ENCODE results near the gene WDR64. TPM values are rescaled to one million over a fixed set of nuclear protein-coding genes. Genes with fewer than 3 reads are reported as not detected.

WDR64 gene
- total and polyA plus RNA-seq, 7 donors = 0.09 TPM; not detected in 6

GRCh38 chr1:241640149-241640866, 11.8 kb upstream of the WDR64 start, which contains the start of the genes CHML and OPN3:
Gene CHML, minus strand, starts transcription at chr1:241640369. Its CDS starts 4,603 bp downstream, at chr1:241635766.
Gene OPN3, minus strand, starts transcription at chr1:241640369. Its CDS starts 115 bp downstream, at chr1:241640254.
- 2 to 3% methylated on average over 81 of the region's 81 CpGs for WGBS, 2 donors
- intact Hi-C loops (cut with DNase I) = loop anchor here (2.0 to 10.0 kb wide), 4 partner anchors 126 to 1614 kb away; partner anchors contain the start of genes CEP170, EXO1, FH and SDCCAG8

GRCh38 chr1:241640867-241641622, 11.0 kb upstream of the WDR64 start:
- Histone ChIP-seq H3K27ac (peak overlapping the region; percentile 54 to 90 (median 84)), H3K9me3 (no peaks in the 10 kb centered on the region), H3K4me1 (peaks cover 0 to 37% (median 19%) of the 10 kb centered on the region in 4 donors), H3K36me3 (no peaks in the 10 kb centered on the region), H3K4me3 (peak overlapping the region in 3 of 4 donors; percentile 76 to 93 (median 92)), H3K27me3 (no peaks in the 10 kb centered on the region)
- intact Hi-C loops (cut with DNase I) = loop anchor here (2.0 to 10.0 kb wide), 4 partner anchors 126 to 1614 kb away; partner anchors contain the start of genes CEP170, EXO1, FH and SDCCAG8
- WGBS, 2 donors = 69 to 76% methylated on average over 9 of the region's 9 CpGs
- no peak for DNase-seq
- TF ChIP-seq POLR2AphosphoS5 (IDR thresholded peaks at IDR 0.05) = no peak
- TF ChIP-seq CTCF (IDR thresholded peaks at IDR 0.05) = no peak
- no peak for TF ChIP-seq POLR2A (IDR thresholded peaks at IDR 0.05)
- TF ChIP-seq EP300 (IDR thresholded peaks at IDR 0.05) = no peak

More at GRCh38 chr1:241640149-241640866, 11.8 kb upstream of the WDR64 start, which contains the start of the genes CHML and OPN3:
- TF ChIP-seq POLR2AphosphoS5 (IDR thresholded peaks at IDR 0.05) (peak; percentile 41 to 75 (median 58)), EP300 (IDR thresholded peaks at IDR 0.05) (no peak), CTCF (IDR thresholded peaks at IDR 0.05) (no peak), POLR2A (IDR thresholded peaks at IDR 0.05) (no peak)
- H3K27ac ChIP-seq = peak within 1 kb of the TSS; percentile 81 to 90 (median 84)
- peaks cover 0 to 37% (median 20%) of the 10 kb centered on the region in 4 donors for H3K4me1 ChIP-seq
- peak within 1 kb of the TSS; percentile 76 to 93 (median 89) for H3K4me3 ChIP-seq
- no peaks in the 10 kb centered on the region for H3K27me3 ChIP-seq
- no peaks in the 10 kb centered on the region for H3K9me3 ChIP-seq
- peak; percentile 95 for DNase-seq
- peaks cover 0 to 3% (median 0%) of the 10 kb centered on the region in 4 donors for H3K36me3 ChIP-seq

GRCh38 chr1:241641773-241642592, 10.1 kb upstream of the WDR64 start:
- TF ChIP-seq CTCF (IDR thresholded peaks at IDR 0.05) (no peak), EP300 (IDR thresholded peaks at IDR 0.05) (no peak), POLR2A (IDR thresholded peaks at IDR 0.05) (no peak), POLR2AphosphoS5 (IDR thresholded peaks at IDR 0.05) (no peak)
- intact Hi-C loops (cut with DNase I) = loop anchor here (2.0 to 10.0 kb wide), 4 partner anchors 127 to 1613 kb away; partner anchors contain the start of genes CEP170, EXO1, FH and SDCCAG8
- no peaks in the 10 kb centered on the region for H3K36me3 ChIP-seq
- WGBS, 2 donors = 62 to 84% methylated on average over 12 of the region's 12 CpGs
- no peak for DNase-seq
- H3K9me3 ChIP-seq = no peaks in the 10 kb centered on the region
- H3K27ac ChIP-seq = no peak overlapping the region
- peaks cover 0 to 29% (median 15%) of the 10 kb centered on the region in 4 donors for H3K4me1 ChIP-seq
- no peak overlapping the region for H3K4me3 ChIP-seq
- no peaks in the 10 kb centered on the region for H3K27me3 ChIP-seq

GRCh38 chr1:241642593-241642944, 9.5 kb upstream of the WDR64 start:
- intact Hi-C loops (cut with DNase I) = loop anchor here (5.0 to 10.0 kb wide), 3 partner anchors 128 to 1612 kb away; partner anchors contain the start of genes CEP170, EXO1, FH and SDCCAG8
- no peaks in the 10 kb centered on the region for H3K36me3 ChIP-seq
- TF ChIP-seq CTCF (IDR thresholded peaks at IDR 0.05) (no peak), POLR2AphosphoS5 (IDR thresholded peaks at IDR 0.05) (no peak), EP300 (IDR thresholded peaks at IDR 0.05) (no peak), POLR2A (IDR thresholded peaks at IDR 0.05) (no peak)
- DNase-seq = no peak
- H3K27ac ChIP-seq = no peak overlapping the region
- H3K27me3 ChIP-seq = no peaks in the 10 kb centered on the region
- H3K9me3 ChIP-seq = no peaks in the 10 kb centered on the region
- H3K4me3 ChIP-seq = no peak overlapping the region
- 25 to 76% methylated on average over 1 of the region's 1 CpG for WGBS, 2 donors
- H3K4me1 ChIP-seq = peaks cover 0 to 23% (median 12%) of the 10 kb centered on the region in 4 donors

Data from sigmoid colon (tissue), 7 donors.